T-helper 22 cell (primary cell): ENCODE results near the gene TIAL1.
"Not testable (repeated sequence)": the region's sequence is repeated elsewhere in the genome, so short reads cannot be mapped to it uniquely, and the experiment has no call there.

Experiments used
- DNase-seq: peaks from one replicate; pipeline ENCODE4 v3.0.0-alpha.2; 2020; ENCODE audit warnings: low read depth

Gene TIAL1, protein sequence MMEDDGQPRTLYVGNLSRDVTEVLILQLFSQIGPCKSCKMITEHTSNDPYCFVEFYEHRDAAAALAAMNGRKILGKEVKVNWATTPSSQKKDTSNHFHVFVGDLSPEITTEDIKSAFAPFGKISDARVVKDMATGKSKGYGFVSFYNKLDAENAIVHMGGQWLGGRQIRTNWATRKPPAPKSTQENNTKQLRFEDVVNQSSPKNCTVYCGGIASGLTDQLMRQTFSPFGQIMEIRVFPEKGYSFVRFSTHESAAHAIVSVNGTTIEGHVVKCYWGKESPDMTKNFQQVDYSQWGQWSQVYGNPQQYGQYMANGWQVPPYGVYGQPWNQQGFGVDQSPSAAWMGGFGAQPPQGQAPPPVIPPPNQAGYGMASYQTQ

GRCh38 chr10:119596537-119597404 lies at the start of gene TIAL1:
Gene TIAL1, minus strand, starts transcription at chr10:119596964. Its CDS starts 499 bp downstream, at chr10:119596465.
- DNase-seq, result peak; percentile 93

GRCh38 chr10:119644994-119645393 lies 48.2 kb upstream of the TIAL1 start:
- DNase-seq, result no peak

- DNase-seq, result no peak
These were observed 47.5 kb upstream of the TIAL1 start for GRCh38 chr10:119644205-119644814.

- DNase-seq, result no peak
These were observed 46.8 kb upstream of the TIAL1 start for GRCh38 chr10:119643306-119644204.

GRCh38 chr10:119642556-119643111 lies 45.9 kb upstream of the TIAL1 start:
- no peak for DNase-seq

GRCh38 chr10:119640875-119641526 lies 44.2 kb upstream of the TIAL1 start:
- no peak for DNase-seq

GRCh38 chr10:119640384-119640783 lies 43.6 kb upstream of the TIAL1 start:
- no peak for DNase-seq

DNA sequence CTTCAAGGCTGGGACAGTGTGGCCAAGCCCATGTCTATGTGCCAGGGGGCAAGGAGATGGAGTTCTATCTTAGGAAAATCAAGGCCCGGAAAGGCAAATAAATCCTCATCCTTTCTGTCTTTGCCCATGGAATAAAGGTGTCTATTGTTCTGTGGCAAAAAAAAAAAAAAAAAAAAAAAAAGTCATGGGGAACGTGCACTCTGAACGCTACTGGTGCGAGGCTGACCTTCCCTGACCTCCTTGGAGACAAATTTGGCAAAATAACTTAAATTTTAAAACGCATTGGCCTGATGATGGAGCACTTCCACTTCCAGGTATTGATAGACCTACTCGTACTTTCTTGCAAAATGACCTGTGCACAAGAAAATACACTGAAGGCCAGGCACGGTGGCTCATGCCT lies 42.2 kb upstream of the TIAL1 start:
- no peak for DNase-seq

DNA sequence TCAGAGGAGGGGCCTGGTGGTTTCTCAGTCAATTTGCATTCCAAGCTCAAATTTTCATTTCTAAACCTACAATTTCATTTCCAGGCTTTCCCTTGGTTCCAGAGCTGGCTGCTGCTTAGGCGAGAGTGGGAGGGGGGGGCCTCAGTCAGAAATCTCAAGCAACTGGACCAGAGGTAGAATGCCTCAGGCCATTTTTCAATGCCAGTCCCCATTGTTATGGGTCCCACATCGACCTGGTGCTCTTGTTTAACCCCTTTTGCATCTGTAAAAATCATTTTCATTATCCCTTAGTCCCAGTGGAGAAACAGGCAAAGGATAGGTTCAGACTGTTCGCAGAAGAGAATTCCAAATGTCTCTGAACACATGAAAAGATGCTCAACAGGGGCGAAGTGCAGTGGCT lies 40.9 kb upstream of the TIAL1 start:
- DNase-seq, result no peak

DNA sequence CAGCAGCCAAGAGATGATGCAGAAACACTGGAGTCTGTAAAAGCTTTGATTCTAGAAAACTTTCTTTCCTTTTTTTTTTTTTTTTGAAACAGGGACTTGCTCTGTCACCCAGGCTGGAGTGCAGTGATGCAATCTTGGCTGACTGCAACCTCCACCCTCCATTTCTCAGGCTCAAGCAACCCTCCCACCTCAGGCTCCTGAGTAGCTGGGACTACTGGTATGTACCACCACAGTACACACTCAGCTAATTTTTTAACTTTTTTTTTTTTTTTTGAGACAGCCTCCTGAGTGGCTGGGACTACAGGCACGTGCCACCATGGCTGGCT lies 37.4 kb upstream of the TIAL1 start:
- no peak for DNase-seq

DNA sequence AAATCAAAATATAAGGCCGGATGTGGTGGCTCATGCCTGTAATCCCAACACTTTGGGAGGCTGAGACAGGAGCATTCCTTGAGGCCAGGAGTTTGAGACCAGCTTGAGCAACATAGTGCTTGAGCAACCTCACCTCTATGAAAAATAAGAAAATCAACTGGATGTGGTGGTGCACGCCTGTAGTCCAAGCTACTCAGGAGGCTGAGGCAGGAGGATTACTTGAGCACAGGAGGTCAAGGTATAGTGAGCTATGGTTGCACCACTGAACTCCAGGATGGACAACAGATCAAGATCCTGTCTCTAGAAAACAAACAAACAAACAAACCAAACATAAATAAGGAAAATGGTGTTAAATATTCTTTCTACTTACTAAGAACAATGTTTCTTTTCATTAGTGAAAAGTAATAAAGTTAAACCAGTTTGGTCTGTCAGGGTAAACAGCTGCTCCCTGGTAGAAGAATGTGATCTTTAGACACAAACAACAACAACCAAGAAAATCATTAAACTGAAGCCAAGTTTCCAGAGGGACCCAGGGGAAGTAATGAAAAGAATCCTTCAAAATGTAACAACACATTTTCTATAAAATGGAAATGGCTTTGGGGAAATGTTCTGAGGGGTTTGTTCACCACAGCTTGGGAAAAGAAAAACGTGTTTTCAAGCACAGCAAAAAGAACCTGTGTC lies 36.9 kb upstream of the TIAL1 start:
- no peak for DNase-seq

- no peak for DNase-seq
These were observed 33.5 kb upstream of the TIAL1 start for GRCh38 chr10:119630300-119630699.

DNA sequence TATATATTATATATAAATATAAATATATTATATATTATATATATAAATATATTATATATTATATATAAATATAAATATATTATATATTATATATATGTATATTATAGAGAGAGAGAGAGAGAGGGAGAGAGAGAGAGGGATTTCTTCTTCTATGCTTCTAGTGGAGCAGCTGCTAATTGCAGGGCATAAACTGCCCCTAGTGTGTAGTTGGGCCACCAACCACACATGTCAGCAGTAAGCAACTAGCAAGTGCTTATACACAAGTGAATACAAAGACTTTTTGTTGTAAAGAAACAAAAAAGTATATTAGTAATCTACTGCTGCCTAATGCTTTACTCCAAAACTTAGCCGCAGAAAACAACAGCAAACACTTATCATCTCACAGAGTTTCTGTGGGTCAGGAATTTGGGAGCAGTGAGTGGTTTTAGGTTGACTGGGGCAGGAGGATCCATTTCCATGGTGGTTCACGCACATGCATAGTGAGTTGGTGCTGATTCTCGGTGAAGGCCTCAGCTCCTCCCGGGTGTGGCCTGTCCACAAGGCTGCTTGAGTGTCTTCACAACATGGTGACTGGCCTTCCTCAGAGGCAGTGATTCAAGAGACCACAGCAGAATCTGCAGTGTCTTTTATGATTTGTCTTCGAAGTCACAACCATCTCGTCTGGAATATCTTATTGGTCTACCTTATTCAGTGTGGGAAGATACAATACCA lies 29.0 kb upstream of the TIAL1 start:
- no peak for DNase-seq

DNA sequence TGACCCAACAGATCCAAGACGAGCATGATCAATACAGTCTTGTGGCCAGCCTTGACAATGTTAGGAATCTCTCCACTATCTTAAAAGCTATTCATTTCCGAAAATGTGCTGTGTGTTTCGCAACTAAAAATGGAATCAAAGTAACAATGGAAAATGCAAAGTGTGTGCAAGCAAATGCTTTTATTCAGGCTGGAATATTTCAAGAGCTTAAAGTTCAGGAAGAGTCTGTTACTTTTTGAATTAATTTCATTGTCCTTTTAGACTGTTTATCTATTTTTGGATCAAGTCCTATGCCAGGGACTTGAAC lies 24.3 kb upstream of the TIAL1 start:
- DNase-seq, result no peak

- no peak for DNase-seq
These were observed 23.7 kb upstream of the TIAL1 start for GRCh38 chr10:119620241-119621077.

- not testable (repeated sequence) for DNase-seq
These were observed 23.0 kb upstream of the TIAL1 start for GRCh38 chr10:119619811-119620210.

GRCh38 chr10:119619215-119619614 lies 22.5 kb upstream of the TIAL1 start:
- DNase-seq, result no peak

- DNase-seq, result no peak
These were observed 20.3 kb upstream of the TIAL1 start for GRCh38 chr10:119616882-119617570.
